ENCODE results near the gene MTAP.
"Not testable (repeated sequence)": the region's sequence is repeated elsewhere in the genome, so short reads cannot be mapped to it uniquely, and the experiment has no call there.

Gene MTAP

GRCh38 chr9:21931428-21931827, 129.0 kb downstream of the MTAP start:
- no peak for DNase-seq

DNA sequence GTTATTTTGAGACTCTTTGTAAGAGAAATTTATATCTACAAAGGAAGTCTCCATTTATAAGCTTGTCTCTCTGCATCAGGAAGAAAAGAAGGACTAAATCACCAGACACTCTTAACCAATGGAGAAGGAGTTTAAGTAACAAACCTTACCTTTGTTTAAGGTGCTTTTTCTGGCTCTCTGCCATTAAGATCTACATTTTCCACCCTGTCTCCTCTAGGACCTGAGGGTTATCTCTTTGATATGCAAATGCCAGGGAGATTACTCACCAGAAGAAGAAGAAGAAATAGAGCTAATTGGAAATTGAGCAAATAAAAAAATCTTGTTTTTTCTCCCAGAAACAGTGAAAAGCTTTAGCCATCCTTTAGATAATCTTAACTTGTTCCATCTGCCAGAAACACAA, 130.8 kb downstream of the MTAP start:
- DNase-seq: no peak

DNA sequence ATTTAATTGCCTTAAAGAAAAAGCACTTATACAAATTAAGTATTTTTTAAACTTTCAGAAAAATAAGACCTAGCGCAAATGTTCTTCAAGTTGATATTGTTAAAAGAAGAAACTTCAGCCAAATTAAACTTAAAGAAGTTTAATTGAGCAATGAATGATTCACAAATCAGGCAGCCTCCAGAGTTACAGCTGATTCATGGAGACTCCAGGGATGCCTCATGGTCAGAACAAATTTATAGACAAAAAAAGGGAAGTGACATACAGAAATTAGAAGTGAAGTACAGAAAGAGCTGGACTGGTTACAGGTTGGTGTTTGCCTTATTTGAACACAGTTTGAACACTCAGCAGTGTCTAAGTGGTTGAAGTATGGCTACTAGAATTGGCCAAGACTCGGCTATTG, 131.4 kb downstream of the MTAP start:
- no peak for DNase-seq

- no peak for DNase-seq
Measured at GRCh38 chr9:21935631-21936030, 133.2 kb downstream of the MTAP start.

- DNase-seq: no peak
Measured at GRCh38 chr9:21936161-21936560, 133.7 kb downstream of the MTAP start.

DNA sequence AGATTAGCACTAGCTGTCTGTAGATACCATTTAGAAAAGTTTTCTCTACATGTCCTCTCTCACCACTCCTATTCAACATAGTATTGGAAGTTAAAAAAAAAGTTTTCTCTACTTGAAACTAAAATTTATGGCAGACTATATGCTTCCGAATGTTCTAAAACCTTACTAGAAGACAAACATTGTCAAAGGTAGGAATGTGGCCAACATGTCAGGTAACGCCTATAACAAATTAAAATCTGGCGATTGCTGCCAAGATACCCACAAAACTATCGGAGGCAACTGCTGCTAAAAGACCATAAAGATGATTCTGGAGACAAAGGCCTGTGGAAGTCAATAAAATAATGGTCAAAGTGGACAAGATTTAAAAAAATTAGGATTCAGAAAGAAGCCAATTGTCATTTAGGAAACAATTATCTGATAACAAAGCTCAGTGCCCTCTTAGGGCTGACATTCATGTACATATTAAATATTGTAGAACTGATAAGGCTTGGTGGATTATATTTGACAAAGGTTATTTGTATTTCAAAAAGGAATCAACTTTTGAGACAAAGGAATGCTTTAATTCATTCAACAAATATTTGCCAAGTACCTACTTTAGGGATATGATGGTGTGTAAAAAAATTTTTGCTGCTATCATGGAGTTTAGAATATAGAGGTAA, 139.0 kb downstream of the MTAP start:
- no peak for DNase-seq

- no peak for DNase-seq
Measured at GRCh38 chr9:21943464-21943863, 141.0 kb downstream of the MTAP start.

GRCh38 chr9:21945606-21946005, 143.2 kb downstream of the MTAP start:
- no peak for DNase-seq

GRCh38 chr9:21958833-21959232, 156.4 kb downstream of the MTAP start:
- no peak for DNase-seq

- DNase-seq: not testable (repeated sequence)
Measured at GRCh38 chr9:21959268-21959667, 156.8 kb downstream of the MTAP start.

DNA sequence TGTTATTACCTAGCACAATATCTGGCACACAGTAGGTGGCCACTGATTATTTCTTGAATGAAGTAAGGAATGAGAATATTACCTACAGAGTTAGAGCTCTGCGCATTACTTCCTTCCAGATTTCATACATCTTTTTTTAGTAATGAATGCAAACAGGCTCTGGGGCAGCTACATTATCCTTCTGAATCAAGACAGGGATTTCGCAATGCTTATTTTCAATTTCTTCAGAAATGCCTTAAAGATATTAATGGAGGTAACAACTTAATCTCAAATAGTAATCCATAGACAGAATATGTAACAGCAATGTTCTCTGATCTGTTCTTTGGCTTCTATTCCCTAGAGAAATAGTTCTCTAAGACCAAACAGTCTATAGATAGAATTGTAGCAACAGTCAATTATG, 159.1 kb downstream of the MTAP start:
- no peak for DNase-seq

- peak; percentile 73 for DNase-seq
Measured at GRCh38 chr9:21964925-21965385, 162.5 kb downstream of the MTAP start.

DNA sequence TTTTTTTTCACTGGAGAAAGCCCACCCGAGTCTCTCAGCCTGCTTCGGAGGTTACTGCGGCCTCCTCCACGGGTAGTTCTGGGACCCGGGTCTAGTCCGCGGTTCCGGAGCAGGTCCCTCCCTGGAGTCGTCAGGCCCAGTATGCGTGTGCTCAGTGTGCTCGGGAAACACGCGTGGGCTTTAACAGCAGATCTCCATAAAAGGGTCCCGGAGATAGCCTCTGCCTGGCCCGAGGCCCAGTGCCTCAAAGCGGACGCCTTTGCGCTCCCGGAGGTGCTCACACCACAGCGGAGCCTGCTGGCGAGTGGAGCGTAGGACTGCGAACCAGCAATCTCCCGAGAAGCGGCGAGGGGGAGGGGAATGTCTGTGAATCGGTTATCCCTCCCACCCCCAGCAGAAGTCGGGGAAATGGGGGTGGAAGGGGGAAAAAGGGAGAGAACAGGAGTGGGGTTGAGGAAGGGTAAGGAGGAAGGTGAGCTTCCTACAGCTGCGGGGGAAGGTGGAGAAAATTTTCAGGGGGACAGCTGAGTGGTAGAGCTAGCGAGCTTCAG, 163.0 kb downstream of the MTAP start:
- DNase-seq: peak; percentile 49

- DNase-seq: no peak
Measured at GRCh38 chr9:21966140-21966851, 163.9 kb downstream of the MTAP start.

GRCh38 chr9:21967169-21967568, 164.7 kb downstream of the MTAP start:
- no peak for DNase-seq

- no peak for DNase-seq
Measured at GRCh38 chr9:21967702-21968101, 165.3 kb downstream of the MTAP start.

DNA sequence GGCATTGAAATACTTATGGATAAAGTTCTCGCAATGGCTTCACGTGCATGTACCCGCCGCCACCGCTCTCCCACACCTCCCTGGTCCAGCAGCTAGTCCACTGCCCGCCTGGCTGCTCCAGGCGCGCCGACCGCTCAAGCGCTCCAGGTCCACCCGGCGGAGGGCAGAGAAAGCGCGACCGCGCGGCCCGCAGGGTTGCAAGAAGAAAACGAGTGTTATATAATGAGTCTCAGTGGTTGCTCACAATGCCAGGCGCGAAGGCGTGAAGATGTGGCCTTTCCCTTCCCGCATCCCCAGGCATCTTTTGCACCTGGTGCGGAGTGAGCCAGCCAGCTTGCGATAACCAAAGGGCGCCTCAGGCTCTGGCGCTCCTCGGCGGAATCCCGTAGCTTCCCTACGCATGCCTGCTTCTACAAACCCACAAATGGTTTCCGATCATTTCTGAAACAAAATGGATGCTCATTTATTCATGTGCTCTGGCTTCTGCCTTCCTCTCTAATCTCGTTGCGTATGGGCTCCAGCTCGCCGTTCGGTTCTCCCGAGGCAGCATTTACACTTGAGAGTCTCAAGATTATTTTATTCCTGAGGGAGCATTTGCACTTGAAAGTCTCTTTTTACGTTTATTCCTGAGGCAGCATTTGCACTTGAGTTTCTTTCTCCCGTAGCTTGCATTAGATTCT, 166.0 kb downstream of the MTAP start:
- DNase-seq: no peak

- no peak for DNase-seq
Measured at GRCh38 chr9:21969011-21969940, 166.8 kb downstream of the MTAP start.

DNA sequence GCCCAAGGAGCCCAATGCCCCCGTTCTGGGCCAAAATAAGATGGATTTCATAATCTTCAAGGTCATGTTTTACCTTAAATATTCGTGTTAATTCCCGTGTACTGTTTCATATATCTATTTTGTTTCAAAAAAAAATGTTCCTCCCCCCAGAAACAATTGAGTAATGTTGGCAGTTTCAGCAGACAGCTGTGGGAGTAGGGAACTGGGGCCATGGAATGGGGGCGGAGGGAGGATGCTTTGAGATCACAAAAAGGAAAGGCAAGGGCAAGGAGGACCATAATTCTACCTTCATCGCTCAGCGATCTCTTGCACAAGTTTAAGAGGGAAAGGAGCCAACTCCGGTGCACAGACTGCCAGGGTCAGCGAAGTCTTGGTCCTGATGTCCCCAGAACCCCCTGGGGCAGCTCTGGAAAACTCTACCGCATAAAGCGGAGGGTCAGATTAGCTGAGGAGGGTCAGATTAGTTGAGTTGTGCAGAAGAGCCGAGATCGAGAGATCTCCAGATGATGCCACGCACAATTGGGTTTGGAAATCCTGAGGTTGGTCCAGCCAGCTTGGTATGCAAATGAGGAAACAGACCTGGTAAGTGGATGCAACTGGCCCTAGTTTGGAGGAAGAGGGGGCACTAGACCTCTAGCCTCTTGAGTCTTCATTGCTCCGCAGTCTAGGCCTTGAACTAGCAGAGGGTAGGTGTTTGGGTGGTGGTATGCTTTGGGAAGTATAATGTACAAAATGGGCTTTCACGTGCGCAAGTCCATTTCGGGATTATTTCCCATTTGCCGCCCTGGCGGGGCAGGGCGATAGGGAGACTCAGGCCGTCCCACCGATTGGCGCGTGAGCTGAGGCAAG, 167.7 kb downstream of the MTAP start:
- DNase-seq: no peak

GRCh38 chr9:21970800-21971640, 168.6 kb downstream of the MTAP start:
- DNase-seq: no peak

DNA sequence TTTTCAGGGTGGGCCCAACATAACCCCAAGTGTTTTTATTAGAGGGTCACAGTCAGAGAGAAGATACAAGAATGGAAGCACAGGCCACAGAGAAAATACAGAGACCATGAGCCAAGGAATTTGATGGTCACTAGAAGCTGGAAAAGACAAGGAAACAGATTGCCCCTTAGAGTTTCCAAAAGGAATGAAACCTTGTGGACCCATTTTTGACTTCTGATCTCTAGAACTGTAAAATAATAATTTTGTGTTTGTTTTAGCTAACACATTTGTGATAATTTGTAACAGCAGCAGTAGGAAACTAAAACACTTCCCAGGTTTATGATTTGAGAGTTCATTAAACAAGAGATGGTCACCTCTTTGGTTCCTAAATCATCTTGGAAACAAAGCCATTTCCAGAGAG, 169.9 kb downstream of the MTAP start:
- DNase-seq: no peak

Measured in CD4-positive, alpha-beta T cell treated with Interleukin-12 subunit alpha and Interleukin-12 subunit beta, for 1 hour (primary cell).